Activated CD8-positive, alpha-beta memory T cell treated with anti-CD3 and anti-CD28 coated beads for 1 hour (primary cell): ENCODE data around the gene TAS1R1.

Experiments used
- DNase-seq, 2 donors: peaks; one replicate each; pipeline ENCODE4 v3.0.0-alpha.2; 2020; ENCODE audit warnings: low read depth in 1 of 2; ENCODE audit errors: extremely low read depth in 1 of 2

TAS1R1 gene

GRCh38 chr1:6627841-6628545, 72.9 kb downstream of the TAS1R1 start:
- DNase-seq: no peak

GRCh38 chr1:6628971-6629479, 73.9 kb downstream of the TAS1R1 start:
- no peak for DNase-seq
